AG08396 (cell line): ENCODE measurements around the gene CRTAC1.

ENCODE experiments used
- DNase-seq: peaks from one replicate; pipeline ENCODE4 v3.0.0; 2012; ENCODE audit warnings: low spot score, mixed read lengths

Gene CRTAC1

DNA sequence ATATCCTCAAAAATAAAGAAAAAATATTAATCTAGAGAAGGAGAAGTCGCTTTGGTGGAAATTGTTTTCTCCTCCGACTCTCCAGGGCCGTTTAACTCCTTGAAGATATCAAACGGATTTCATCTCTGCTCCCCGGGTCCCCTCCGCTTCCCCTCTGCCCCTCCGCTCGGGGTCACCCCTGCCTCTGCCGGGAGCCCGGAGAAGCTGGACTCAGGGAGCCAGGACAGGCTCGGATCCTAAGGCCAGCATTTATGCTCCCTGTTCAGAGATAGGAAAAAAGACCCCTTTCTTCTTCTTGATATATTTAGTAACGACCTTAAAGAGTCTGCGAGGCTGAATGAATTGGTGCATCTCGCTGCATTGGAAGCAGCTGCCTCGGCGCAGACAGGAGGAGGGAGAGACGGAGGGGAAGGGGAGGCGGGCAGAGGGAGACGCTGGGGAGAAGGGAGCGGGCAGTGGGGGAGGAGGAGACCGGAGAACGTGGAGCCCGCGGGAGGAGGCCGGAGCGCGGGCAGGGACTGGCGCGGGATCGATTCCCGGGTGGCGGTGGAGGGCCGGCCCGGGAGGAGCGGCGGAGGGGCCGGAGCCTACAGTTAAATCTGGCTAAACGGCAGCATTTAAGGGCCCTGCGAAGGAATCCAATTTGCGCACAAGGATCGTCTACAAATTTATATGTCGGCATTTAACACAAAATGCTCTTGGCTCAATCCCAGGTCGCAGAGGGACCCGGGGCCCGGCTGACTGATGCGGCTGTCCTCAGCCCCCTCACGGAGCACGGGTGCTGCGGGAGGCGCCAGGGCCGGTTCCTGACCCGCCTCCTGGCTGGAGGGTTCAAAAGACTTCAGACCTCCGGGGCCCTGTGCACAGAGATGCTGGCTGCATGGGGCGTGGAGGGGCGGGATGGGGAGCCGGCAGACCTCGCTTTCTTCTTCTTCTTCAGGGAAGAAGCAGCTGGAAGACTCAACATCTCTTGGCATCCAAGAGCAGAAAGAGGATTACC is 55.6 kb downstream of the CRTAC1 start:
- DNase-seq: no peak

DNA sequence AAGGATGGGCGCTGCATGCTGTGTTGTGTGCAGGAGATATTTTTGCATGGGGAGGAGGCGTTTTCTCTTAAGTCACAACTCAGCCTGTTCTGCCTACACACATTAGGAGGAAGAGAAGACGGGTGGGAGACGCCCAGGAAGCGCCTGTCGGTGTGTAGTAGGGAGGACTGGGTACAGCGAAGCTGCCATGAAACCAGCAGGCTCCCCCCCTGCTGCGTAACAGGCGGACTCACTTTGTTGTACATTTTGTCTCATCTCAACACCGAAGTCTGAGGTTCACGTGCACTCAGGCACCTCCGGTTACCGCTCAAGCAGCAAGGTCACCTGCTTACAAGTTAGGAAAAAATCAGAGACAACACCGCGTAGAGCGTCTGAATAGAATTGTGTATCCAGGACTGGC is 56.3 kb downstream of the CRTAC1 start:
- no peak for DNase-seq

DNA sequence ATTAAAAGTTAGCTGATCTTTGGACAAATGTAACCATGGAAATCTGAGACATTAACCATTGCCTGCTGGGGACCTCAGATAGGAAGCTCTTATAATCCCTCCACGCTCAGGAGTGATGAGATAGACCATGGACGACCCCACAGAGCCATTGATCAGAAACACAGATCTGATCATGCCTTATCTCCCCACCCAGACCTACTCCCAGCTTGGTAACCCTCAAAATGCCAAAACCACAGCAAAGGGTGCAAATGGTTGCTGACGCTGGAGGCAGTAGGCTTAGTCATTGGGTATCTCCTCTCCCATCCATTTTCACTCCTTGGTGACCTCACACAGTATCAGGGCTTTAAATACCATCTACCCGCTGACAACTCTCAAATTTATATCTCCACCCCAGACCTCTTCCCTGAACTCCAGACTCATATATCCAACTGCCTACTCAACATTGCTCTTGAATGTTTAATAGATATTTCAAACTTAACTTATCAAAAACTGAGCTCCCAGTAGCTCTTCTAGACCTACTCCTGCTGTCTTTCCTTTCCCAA is 60.8 kb downstream of the CRTAC1 start:
- no peak for DNase-seq

DNA sequence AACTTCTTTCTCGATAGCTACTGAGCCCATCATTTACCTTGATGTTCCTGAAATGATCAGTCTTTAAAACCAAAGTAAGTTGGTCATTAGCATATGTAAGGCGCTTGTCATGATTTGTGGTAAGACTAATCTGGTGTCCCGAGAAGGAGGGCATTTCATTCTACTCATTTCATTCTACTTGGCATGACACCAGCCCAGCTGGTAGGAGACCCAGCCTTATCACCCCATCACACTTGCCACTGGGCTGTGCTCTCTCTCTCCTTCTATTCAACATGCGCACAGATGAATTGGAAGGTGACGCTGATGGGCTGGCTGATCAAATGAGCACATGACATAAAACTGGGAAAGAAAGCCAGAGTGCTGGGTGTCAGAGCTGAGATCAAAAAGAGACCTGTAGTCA is 65.7 kb downstream of the CRTAC1 start:
- DNase-seq: no peak

DNA sequence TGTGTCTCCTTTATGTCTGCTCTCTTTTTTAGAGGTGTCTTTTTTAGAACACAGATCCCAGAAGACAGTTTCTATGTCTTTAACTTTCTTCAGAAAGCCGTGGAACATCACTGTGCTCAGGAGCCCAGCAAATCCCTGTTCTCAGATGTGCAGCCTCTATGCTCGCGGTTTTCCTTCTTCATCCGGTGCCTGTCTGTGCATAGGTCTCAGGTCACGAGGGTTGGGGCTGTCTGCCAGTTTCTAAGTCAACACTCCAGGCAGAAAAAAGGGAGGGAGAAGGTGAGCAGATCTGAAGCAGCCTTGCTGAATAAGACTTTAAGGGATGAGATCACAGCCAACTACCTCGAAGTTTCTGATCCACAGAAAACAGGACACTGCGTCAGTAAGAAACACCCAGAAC is 68.5 kb downstream of the CRTAC1 start:
- DNase-seq: no peak

DNA sequence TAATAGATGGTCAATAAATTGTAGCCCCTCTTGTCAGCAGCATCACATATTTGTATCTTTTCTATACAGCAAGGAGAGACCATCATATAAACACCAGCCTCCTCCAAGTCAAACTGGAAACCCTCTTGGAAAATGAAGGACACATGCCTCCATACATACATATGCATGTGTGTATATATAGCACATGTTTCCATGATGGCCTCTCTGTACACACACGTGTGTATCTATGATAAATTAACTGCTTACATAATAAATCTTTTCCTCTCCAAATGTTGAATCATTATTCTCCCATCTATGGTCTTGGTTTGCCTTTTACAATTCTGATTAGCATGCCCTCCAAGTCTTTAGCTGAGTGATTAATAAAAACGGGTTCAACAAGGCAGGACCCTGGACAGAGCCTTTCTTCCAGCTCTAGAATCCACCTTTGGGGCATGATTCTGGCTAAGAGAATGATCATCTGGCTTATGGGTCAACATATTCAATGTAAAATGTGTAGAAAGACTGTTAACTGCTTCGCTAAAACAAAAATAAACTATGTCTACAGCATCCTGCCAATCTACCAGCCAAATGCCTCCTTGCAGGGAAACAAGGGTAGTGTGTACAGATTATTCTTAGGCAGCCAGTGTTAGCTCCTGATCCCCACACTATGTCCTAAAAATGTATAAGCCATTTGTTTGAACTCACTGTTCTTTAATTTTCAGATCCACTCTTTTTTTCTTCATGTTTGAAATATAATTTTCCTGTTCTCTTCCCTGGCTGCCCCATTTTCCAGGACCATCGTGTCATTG is 70.0 kb downstream of the CRTAC1 start:
- DNase-seq: no peak

DNA sequence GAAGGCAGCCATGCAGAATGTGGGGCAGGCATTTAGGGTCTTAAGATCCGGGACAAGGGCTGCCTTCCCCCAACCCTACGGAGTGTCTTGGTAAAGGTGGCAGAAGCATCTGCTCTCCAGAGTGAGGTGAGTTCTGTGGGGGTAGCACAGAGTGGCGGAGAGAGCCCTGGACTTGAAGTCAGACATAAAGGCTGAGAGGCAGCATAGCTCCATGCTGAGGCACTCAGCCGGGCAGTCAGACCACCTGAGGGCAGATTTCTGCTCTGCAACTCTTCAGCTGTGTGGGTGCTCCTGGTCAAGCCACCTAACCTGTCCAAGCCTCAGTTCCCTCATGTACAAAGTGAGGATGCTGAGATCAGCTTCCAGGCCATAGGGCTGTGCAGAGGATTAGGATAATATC is 81.0 kb downstream of the CRTAC1 start:
- DNase-seq: no peak

DNA sequence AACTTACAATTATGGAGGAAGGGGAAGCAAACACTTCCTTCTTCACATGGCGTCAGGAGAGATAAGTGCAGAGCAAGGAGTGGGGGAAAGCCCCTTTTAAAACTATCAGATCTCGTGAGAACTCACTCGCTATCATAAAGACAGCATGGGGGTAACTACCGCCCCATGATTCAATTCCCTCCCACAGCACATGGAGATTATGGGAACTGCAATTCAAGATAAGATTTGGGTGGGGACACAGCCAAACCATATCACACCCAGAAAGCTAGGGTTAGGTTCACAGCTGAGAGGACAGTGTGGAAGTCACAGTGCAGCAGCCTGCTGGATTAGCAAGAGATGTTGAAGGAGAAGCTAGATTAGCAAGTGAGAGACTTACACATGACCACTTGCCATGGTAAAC is 81.6 kb downstream of the CRTAC1 start:
- DNase-seq: no peak

DNA sequence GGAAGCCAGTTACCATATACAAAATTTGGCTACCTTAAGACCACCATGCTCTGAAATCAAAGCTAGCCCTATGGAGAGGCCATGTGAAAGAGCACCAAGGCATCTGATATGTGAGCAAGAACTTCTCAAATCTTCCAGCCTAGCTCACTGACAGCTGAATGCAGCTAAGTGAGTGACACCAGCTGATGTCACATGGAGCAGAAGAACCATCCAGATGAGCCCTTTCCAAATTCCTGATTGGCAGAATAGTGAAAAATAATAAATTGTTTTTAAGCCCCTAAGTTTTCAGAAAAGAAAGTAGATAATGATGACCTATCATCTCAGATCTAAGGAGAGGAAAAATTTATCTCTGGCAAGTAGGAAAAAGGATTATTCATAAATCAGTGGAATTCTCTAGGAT is 85.6 kb downstream of the CRTAC1 start:
- no peak for DNase-seq

DNA sequence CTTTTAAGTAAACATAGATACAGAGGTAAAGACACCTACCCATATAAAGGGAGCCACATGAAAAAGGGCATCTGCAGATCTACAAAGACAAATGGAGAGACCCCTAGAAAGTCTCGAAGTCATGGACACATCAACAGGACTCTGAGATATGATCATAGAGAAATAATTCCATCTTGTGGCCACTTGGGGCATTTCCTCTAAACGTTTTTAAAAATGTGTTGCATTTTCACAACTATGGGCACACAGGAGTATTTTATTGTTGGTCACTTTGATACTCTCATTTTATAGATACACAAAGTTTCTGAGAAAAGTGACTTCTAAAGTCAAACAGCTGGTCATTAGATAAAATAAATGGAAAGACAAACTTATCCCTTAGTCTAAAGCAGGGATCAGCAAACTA is 87.1 kb downstream of the CRTAC1 start:
- DNase-seq: no peak

DNA sequence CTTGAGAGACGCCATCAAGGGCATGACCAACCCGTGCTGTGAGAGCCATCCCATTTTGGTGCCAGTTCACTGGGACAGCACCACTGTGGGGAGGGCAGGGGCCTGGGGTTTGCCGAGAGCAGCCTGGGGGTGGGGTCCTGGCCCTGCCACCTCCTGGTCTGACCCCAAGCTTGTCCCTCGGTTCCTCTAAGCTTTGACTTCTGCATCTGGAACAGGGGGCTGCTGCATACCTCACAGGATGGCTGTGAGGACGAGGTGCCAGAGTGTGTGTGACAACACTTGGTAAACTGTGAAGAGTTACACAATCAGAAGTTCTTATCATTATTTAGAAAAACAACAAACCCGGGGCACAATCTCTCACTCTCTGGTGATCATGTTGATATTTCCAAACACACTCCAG is 89.9 kb downstream of the CRTAC1 start:
- no peak for DNase-seq

DNA sequence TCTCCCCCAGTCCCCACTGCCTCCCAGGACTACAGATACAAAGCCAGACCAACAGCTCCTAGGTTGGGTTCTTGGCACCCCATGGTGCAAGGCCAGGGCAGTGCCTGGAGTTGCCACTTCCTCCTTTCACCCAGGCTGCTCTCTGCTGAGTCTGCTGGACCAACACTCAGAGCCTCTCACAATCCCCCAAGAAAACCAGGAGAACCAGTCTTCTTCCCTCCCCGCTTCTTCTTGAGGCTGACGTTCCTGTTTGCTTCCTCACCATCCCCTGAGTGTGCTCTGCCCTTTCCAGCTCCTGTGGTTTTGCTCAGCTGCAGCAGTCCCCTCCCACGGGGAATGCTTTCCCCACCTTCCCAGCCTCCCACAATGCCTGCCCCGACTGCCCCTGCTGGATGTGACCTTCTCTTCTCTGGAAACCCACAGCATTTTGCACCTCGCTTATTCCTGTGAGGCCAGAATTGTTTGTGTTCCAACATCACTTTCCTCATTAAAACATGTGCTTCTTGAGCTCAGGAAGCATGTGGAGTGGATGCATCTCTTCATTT is 90.9 kb downstream of the CRTAC1 start:
- no peak for DNase-seq

DNA sequence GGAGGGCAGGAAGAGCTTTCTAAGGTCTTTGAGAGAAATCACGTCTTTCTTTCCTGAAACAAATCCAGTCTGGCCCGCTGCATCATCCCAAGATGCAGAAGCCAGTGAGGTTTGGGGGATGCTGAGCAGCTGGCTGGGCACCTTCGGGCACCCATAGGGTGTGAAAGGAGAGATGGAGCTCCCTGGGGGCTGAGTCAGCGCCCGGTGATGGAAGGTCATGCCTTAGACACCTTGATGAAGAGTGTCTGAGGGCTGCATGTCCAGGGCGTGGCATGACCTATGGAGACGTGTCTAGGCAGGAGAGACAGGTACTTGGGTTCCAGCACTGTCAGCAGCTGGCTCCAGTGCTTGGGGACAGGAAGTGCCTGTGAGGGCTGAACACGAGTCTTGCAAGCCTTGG is 92.5 kb downstream of the CRTAC1 start:
- DNase-seq: no peak

DNA sequence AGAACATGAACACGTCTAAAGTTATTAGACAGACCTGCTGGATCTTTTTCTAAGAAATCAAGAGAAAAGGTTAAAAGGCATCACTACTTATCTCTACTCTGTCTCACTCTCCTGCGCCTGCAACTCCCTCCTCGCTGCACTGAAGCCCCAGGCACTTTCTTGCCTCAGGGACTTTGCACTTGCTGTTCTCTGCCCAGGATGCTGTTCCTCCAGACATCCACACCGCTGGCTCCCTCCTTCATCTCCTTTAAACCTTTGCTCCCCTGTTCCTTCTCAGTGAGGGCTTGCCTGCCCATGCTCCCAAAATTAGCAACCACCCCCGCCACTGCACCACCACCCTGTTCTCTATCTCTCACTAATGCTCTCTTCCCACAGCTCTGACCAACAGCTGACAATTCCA is 93.4 kb downstream of the CRTAC1 start:
- DNase-seq: no peak

DNA sequence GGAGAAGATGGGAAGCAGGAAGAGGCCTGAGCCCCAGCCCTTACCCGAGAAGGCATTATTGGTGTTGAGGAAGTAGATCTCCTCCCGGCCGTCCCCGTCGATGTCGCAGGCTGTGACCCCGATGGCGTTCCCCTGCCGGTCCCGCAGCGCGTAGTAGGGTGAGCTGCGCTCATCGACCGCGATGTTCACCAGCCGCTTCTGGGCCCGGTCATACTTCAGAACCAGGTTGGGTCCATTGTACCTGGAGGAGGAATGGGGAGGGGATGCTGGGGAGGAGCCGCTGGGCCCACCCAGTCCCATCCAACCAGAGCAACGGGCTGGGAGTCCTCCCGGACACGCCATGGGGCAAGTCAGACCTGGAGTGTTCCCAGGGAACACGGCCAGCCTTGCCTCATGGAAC is 94.3 kb downstream of the CRTAC1 start:
- no peak for DNase-seq

DNA sequence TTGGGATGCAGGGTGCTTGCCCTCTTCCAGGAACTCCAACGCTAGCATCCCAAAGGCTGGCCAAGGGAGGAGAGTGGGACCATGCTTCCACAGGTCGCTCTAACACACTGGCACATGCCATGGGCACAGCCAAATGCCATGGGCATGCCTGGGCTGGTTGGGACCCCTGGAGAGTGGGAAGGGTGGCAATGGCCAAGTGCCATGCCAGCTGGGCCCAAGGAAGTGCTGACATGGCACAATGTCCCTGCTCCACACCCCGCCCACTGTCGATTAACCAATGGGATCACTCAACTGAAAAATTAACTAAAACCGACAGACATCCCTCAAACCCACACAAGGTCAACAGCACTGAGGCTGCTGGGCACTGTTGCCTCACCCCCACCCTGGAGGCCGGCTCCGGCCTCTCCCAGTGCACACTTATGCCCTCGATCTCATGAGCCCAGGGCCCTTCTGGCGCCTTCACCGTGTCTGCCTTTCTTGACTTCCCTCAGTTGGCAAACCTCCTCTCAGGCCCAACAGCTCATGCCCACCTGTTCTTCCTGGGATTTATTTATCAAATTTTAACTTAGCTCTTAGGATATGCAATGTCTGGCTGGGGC is 97.4 kb downstream of the CRTAC1 start:
- no peak for DNase-seq

DNA sequence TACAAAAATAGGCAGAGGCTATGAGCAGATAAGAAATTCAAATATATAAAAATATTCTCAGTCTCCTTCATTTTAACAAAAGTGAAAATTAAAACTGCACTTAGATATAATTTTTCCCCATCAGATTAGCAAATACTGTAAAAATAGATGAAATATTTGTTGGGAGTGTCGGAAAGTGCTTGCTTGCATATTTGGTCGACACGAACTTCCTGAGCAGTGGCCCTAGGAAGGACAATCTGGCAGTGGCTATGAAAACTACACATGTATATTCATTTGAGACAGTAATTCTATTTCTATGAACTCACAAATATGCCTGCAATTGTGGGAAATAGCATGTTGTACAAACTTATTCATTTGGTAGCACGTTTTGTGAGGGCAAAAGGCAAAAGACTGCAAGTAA is 99.4 kb downstream of the CRTAC1 start:
- no peak for DNase-seq

DNA sequence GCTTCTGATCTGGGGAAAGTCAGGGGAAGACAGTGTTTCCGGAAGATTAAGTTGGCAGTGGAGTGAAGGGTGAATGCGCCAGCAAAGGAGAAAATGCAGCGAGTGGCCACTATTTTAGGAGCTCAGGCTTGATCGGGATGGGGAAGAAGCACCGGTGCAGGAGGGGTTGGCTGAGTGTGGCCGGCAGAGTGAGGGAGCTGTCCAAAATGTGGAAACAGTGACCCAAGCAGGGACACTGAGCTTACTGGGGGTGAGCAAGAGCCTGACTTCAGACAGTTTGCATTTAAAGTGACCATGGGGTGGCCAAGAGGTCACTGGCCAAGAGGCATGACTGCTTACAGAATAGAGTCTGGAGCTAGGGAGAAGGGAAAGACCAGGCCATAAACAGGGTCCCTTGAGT is 101.5 kb downstream of the CRTAC1 start:
- DNase-seq: no peak

DNA sequence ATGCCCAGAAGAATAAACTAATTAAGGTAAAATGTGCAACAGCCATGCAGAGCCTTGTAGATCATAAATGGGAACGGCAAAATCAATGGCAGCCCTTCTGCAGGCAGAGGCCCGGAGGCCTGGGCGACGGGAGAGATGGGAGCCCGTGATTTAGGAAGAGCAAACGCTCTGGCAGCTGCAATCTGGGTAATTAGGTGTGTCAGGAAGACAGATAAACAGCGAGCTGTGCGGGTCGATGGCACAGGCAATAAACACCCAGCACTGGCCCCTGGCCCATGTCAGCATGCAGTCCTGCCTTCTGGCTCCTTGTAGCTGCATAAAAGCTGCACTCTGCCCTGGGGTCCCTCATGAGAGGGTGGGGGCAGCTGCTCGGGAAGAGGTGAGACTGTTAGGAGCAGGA is 102.8 kb downstream of the CRTAC1 start:
- DNase-seq: no peak

DNA sequence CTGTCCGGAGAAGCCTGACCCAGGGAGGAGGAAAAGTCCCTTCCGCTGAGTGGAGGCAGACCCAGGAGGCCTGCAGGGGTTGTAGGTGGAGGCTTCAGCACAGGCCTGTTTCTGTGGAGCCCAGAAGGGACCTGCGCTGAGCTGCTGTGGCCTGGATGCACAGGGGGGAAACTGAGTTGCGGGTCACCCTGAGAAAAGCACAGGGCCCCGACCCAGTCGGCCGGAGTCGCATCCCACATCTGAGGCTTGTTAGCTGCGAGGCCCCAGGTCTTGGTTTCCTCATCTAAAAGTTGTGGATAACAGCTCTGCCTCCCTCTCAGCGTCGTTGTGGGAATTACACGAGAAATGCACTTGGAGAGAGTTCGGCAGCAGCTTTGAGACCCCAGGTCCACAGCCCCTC is 104.4 kb downstream of the CRTAC1 start:
- no peak for DNase-seq

DNA sequence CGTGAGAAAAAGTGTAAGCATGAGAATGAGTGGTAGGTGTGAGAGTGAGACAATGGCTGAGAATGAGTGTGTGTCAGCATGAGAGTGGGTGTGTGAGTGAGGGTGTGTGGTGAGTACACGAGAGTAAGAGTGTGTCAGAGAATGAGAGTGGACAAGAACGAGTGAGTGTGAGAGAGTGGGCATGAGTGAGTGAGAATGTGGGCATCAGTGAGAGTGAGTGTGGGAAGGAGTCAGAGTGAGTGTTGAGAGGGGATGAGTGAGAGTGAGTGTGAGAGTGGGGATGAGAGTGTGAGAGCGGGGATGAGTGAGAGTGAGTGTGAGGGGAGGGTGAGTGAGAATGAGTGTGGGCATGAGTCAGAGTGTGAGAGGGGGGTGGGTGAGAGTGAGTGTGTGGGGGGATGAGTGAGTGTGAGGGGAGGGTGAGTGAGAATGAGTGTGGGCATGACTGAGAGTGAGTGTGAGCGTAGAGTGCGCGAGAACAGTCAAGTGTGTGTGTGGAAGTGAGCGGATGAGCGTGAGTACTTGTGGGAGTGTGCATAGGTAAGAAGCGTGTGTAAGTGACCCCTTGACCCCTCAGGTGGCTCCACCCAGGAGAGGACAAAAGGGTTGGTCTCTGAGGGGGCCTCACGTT is 105.0 kb downstream of the CRTAC1 start:
- no peak for DNase-seq

DNA sequence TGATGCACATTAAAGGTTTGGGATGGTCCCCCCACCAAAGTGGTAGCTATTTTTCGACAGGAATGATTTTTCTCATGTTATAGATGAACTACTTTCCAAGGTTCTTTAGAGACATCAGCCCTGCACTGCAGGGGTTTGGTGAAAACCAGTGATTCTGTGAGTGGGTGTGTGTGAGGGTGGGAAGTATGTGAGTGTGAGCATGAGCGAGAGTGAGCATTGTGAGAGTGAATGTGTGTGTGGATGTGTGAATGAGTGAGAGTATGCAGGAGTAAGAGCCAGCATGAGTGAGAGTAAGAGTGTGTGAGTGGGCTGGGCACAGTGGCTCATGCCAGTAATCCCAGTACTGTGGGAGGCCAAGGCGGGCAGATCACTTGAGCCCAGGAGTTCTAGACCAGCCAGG is 105.7 kb downstream of the CRTAC1 start:
- no peak for DNase-seq
